ENCODE data around the gene AASDH. TPM values are rescaled to one million over a fixed set of nuclear protein-coding genes. Genes with fewer than 3 reads are reported as not detected.
A peak's percentile ranks its signal among the peaks of the same experiment; 100 is the strongest.

Gene AASDH
- total RNA-seq, 1 donor from 2014 or later: 54.4 TPM

- no peak for DNase-seq (ENCODE audit: low spot score)
Measured at GRCh38 chr4:56318555-56318954, 68.7 kb downstream of the AASDH start.

- no peak for DNase-seq (ENCODE audit: low spot score)
Measured at GRCh38 chr4:56317749-56318148, 69.5 kb downstream of the AASDH start.

GRCh38 chr4:56316011-56316650, 71.2 kb downstream of the AASDH start:
- no peak for DNase-seq (ENCODE audit: low spot score)

- no peak for DNase-seq (ENCODE audit: low spot score)
Measured at GRCh38 chr4:56315543-56315942, 71.7 kb downstream of the AASDH start.

DNA sequence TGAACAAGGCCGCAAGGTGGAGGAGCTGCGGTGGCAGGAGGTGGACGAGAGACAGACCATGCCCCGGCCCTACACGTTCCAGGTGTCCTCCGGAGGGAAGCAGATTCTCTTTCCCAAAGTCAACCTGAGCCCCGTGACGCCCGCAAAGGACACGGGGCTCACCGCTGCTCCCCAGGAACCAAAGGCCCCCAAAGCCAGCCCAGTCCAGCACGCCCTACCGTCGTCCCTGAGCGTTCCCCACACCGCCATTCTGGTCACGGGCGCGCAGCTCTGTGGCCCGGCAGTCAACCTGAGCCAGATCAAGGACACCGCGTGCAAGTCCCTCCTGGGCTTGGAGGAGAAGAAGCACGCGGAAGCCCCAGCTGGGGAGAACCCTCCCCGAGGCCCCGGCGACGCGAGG, 72.2 kb downstream of the AASDH start:
- DNase-seq (ENCODE audit: low spot score): no peak

DNA sequence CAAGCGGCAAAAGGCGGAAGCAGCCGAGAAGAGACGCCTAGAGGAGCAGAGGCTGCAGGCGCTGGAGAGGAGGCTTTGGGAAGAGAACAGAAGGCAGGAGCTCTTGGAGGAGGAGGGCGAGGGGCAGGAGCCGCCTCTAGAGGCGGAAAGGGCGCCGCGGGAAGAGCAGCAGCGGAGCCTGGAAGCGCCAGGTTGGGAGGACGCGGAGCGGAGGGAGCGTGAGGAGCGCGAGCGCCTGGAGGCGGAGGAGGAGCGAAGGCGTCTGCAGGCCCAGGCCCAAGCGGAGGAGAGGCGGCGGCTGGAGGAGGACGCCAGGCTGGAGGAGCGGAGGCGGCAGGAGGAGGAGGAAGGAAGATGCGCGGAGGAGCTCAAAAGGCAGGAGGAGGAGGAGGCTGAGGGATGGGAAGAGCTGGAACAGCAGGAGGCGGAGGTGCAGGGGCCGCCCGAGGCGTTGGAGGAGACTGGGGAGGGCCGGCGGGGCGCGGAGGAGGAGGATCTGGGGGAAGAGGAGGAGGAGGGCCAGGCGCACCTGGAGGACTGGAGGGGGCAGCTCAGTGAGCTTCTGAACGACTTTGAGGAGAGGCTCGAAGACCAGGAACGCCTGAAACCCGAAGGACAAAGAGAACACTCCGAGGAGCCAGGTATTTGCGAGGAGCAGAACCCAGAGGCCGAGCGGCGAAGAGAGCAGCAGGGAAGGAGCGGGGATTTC, 72.9 kb downstream of the AASDH start:
- no peak for DNase-seq (ENCODE audit: low spot score)

DNA sequence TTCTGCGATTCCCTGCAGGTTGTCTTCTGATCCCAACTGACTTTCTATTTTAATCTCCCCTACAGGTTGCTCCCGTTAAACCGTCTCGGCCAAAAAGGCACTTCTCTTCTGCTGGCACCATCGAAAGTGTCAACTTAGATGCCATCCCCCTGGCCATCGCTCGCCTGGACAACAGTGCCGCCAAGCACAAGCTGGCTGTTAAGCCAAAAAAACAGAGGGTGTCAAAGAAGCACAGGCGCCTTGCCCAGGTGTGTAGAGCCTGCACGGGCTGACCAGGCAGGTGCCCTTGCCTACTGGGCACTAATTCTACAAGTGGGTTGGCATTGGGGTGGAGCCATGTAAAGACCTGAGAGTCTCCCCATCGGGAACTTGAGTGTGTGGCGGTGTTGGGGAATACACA, 74.2 kb downstream of the AASDH start:
- no peak for DNase-seq (ENCODE audit: low spot score)

- no peak for DNase-seq (ENCODE audit: low spot score)
Measured at GRCh38 chr4:56311299-56311975, 75.9 kb downstream of the AASDH start.

DNA sequence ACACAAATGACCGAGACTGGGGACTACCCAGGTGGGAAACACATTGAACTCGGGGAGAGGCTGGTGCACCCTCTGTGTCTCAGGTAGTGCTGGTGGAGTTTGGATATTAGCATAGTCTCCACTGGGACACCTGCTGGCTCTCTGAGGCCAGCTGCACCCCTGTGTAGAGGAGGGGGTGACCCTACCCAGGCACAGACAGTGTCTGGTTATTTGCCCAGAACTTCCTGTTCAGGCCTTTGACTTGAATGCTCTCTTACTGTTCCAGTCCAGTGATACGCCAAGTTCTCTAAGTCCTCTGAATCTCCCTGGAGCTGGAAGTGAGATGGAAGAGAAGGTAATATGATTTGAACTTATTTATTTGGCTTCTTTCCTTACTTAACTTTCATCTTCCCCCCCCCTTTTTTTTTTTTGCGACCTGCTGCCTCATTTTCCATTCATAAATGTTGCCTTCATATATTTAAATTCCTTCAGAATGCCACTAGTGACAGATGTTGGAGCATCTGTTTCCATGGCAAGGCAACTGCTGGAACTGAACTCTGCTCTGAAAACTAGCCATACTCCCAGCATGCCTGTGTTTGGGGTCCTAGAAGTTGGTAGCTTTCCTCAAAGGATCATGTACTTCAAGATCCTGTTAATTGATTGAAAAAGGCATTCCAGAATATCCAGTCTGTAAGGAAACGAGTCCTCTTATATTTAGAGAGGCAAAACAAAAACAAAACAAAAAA, 76.7 kb downstream of the AASDH start:
- DNase-seq (ENCODE audit: low spot score): no peak

DNA sequence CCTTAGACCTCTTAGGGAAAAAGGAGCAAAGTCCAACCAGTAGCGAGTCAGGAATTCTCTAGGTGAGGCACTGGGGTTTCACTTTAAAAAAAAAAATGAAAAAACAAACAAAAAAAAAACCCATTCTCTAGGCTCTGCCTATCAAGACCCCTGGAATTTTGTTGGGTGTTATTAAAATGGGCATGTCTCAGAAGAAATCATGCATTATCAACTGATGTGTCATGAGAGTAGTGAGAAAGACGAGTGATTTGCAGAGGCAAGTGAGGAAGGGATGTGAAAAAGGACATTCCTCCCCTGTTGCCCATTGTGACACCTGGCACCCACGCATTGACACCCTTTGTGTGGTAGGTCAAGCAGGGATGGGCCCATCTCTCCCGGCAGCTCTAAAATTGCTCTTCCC, 78.9 kb downstream of the AASDH start:
- no peak for DNase-seq (ENCODE audit: low spot score)

DNA sequence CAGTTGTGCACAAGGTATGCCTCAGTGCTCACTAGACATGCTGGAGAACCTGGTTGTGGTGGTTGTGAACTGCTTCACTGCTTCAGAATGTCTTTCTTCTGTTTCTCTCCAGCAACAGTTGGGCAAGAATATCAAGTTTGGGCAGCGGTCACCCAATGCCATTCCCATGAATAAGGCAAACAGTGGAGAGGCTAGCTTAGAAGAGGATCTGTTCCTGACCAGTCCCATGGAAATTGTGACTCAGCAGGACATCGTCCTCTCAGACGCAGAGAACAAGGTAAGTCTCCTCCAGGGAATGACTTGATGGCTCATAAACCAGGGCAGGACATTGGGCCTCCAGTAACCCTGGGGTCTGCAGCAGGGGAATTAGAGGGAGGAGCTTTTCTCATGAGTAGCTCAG, 79.9 kb downstream of the AASDH start:
- DNase-seq (ENCODE audit: low spot score): no peak

DNA sequence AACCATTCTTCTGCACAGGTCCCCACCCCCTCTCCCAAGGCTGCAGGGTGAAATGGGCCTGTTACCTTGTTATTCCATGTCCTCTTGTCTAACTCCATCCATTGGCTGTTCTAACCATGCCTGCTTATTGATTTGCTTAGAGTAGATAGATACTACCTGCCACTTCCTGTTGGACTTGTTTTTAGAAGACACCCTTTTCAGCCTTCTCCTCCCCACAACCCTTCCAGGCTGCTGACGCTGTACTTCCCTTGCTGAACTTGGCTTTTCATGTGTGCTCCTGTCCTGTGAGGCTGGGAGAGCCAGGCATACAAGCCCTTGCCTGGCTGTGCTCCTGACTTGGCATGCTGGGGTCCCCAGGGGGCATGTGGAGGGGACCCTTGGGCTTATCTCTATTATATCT, 81.9 kb downstream of the AASDH start:
- DNase-seq (ENCODE audit: low spot score): no peak

- DNase-seq (ENCODE audit: low spot score): no peak
Measured at GRCh38 chr4:56303921-56304320, 83.4 kb downstream of the AASDH start.

DNA sequence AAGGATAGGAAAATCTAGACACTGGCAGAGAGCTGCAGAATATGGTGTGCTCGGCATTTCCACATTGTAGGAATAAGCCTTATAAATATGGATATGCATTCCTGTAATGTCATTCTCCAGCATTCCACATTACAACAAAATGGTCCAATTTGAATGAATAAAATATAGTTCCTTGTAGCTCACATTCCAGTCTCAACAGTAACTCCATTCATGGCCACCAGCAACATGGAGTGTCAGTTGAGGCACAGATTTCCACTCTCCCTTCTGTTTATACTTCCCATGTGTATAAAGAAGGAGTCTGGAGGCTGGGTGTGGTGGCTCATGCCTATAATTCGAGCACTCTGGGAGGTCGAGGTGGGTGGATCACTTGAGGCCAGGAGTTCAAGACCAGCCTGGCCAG, 84.5 kb downstream of the AASDH start:
- no peak for DNase-seq (ENCODE audit: low spot score)

GRCh38 chr4:56301997-56302496, 85.2 kb downstream of the AASDH start:
- no peak for DNase-seq (ENCODE audit: low spot score)

DNA sequence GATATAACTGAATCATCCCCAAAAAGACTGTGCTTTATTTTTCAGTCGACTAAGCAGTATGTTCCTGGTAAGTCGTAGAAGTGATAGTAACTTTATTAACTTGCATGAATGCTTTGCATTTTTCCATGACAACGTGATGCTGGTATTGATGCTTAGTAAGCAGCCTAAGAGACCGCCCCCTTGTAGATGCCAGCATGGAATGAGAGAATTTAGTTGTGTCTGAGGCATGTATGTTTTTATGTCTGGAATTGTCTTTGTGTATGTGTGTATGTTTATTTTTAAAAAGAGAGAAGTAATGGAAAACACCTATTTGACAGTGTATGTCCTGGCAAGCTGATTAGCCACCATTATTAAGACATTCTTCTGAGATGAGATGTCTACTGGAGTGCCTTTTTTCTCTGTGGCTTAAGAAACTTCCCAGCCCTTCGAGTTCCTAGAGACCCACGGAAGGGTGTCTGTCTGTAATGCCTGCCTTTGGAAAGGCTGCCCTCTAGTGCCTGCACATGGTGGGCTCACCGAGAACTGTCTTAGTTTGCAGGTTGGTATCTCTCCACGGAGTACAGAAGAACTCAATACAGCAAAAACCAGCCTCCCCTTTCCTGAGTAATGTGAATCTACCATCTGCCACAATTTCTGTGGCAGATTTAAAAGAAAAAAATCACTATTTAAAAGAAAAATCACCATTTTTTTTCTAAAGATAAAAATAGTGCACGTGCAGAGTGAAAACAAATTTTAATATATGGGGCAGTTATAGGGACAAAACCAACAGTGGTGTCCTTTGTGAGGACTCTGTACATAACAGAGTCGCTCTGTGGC, 85.9 kb downstream of the AASDH start:
- DNase-seq (ENCODE audit: low spot score): peak; percentile 93

DNA sequence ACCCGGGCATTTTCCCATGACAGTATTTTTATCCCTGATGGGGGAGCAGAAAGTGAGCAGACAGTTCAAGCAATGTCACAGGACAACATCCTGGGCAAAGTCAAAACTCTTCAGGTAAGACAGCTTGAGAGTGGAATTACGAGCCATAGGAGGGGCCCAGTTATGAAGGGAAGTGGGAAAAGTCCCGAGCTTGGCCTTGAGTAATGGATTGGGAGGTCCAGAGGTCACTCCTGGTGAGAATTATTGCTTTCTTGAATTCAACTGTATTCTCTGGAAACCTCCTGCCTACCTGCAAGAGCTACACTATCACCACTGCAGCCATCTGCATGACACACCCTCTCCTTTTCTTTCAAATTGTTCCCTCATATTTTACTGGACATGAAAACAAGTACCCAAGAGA, 89.1 kb downstream of the AASDH start:
- no peak for DNase-seq (ENCODE audit: low spot score)

- DNase-seq (ENCODE audit: low spot score): no peak
Measured at GRCh38 chr4:56297776-56298175, 89.5 kb downstream of the AASDH start.

- DNase-seq (ENCODE audit: low spot score): no peak
Measured at GRCh38 chr4:56296526-56296925, 90.8 kb downstream of the AASDH start.

- no peak for DNase-seq (ENCODE audit: low spot score)
Measured at GRCh38 chr4:56293121-56293520, 94.2 kb downstream of the AASDH start.

DNA sequence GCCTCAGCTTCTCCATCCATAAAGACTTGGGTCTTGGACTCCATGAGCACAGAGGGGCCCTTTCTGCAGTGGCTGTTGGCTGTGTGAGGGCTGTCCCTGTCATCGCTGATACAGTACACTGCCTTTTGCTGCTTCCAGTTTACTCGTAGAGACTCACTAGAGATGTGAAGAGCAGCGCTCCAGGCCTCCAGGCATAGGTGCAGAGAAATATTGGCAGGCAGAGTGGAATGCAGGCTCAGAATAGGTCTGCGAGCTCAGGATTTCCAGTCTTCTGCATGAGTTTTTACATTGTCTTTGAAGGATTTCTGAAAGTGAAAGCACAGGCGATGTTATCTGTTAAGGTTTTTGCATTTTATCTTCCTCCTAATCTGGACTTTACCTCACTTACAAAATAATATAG, 97.4 kb downstream of the AASDH start:
- peak; percentile 75 for DNase-seq (ENCODE audit: low spot score)
